ENCODE data around the gene TRIM66.

DNA sequence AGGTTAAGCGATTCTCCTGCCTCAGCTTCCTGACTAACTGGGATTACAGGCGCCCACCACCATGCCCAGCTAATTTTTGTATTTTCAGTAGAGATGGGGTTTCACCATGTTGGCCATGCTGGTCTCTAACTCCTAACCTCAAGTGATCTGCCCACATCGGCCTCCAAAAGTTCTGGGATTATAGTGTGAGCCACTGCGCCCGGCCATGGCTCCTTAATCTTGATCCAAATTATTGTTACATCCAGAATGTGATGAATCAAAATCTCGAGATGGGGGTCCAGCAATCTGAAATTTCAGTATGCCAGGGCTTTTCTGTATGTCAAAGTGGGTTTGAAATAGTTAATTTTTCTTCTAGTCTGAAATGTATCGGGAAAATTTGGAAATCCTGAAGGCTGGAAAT, 3.9 kb upstream of the TRIM66 start:
- TF ChIP-seq, protein P1, sequence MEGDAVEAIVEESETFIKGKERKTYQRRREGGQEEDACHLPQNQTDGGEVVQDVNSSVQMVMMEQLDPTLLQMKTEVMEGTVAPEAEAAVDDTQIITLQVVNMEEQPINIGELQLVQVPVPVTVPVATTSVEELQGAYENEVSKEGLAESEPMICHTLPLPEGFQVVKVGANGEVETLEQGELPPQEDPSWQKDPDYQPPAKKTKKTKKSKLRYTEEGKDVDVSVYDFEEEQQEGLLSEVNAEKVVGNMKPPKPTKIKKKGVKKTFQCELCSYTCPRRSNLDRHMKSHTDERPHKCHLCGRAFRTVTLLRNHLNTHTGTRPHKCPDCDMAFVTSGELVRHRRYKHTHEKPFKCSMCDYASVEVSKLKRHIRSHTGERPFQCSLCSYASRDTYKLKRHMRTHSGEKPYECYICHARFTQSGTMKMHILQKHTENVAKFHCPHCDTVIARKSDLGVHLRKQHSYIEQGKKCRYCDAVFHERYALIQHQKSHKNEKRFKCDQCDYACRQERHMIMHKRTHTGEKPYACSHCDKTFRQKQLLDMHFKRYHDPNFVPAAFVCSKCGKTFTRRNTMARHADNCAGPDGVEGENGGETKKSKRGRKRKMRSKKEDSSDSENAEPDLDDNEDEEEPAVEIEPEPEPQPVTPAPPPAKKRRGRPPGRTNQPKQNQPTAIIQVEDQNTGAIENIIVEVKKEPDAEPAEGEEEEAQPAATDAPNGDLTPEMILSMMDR (IDR thresholded peaks at IDR 0.05): no peak
- no peak for TF ChIP-seq ZFX (IDR thresholded peaks at IDR 0.05; ENCODE audit: borderline replicate concordance)

All from 22Rv1 (cell line).